NCI-H69 (cell line): ENCODE data around the gene ETFRF1.

Experiments used
- DNase-seq: peaks from one replicate; lab custom pipeline; 2025; lab: John Stamatoyannopoulos, UW

The ETFRF1 gene

GRCh38 chr12:25195056-25195971, at the start of gene ETFRF1, which contains the start of gene DNAI7:
TSS of gene ETFRF1 (plus strand) at chr12:25195237. CDS start at chr12:25203957, 8,720 bp downstream.
TSS of gene DNAI7 (minus strand) at chr12:25195160. CDS start at chr12:25195078, 82 bp downstream.
- DNase-seq: peak; percentile 97

GRCh38 chr12:25146686-25147085, 48.4 kb upstream of the ETFRF1 start:
- DNase-seq: no peak

- peak; percentile 63 for DNase-seq
Measured at GRCh38 chr12:25151476-25151875, 43.6 kb upstream of the ETFRF1 start.

- no peak for DNase-seq
Measured at GRCh38 chr12:25152055-25152454, 43.0 kb upstream of the ETFRF1 start.

- peak; percentile 45 for DNase-seq
Measured at GRCh38 chr12:25155022-25155576, 39.9 kb upstream of the ETFRF1 start.

GRCh38 chr12:25156061-25156460, 39.0 kb upstream of the ETFRF1 start:
- DNase-seq: no peak

GRCh38 chr12:25162866-25163265, 32.2 kb upstream of the ETFRF1 start:
- no peak for DNase-seq

GRCh38 chr12:25182765-25183164, 12.3 kb upstream of the ETFRF1 start:
- no peak for DNase-seq

GRCh38 chr12:25184132-25184531, 10.9 kb upstream of the ETFRF1 start:
- no peak for DNase-seq

GRCh38 chr12:25186038-25186787, 8.8 kb upstream of the ETFRF1 start:
- no peak for DNase-seq

- no peak for DNase-seq
Measured at GRCh38 chr12:25186788-25187402, 8.1 kb upstream of the ETFRF1 start.

- DNase-seq: no peak
Measured at GRCh38 chr12:25187781-25188180, 7.3 kb upstream of the ETFRF1 start.

GRCh38 chr12:25189656-25190055, 5.4 kb upstream of the ETFRF1 start:
- DNase-seq: no peak

- no peak for DNase-seq
Measured at GRCh38 chr12:25190793-25191192, 4.2 kb upstream of the ETFRF1 start.

GRCh38 chr12:25194214-25194613, 823 bp upstream of the ETFRF1 start:
- DNase-seq: no peak

- no peak for DNase-seq
Measured at GRCh38 chr12:25194722-25195055, 348 bp upstream of the ETFRF1 start.

GRCh38 chr12:25197608-25198007, 2.6 kb downstream of the ETFRF1 start:
- DNase-seq: no peak

GRCh38 chr12:25200703-25201102, 5.7 kb downstream of the ETFRF1 start:
- DNase-seq: no peak

GRCh38 chr12:25202137-25202536, 7.1 kb downstream of the ETFRF1 start:
- no peak for DNase-seq

GRCh38 chr12:25207411-25207810, 12.4 kb downstream of the ETFRF1 start:
- no peak for DNase-seq

- no peak for DNase-seq
Measured at GRCh38 chr12:25207846-25208245, 12.8 kb downstream of the ETFRF1 start.

- DNase-seq: no peak
Measured at GRCh38 chr12:25208554-25208953, 13.5 kb downstream of the ETFRF1 start.
